ENCODE measurements around the gene COL18A1.

The COL18A1 gene

DNA sequence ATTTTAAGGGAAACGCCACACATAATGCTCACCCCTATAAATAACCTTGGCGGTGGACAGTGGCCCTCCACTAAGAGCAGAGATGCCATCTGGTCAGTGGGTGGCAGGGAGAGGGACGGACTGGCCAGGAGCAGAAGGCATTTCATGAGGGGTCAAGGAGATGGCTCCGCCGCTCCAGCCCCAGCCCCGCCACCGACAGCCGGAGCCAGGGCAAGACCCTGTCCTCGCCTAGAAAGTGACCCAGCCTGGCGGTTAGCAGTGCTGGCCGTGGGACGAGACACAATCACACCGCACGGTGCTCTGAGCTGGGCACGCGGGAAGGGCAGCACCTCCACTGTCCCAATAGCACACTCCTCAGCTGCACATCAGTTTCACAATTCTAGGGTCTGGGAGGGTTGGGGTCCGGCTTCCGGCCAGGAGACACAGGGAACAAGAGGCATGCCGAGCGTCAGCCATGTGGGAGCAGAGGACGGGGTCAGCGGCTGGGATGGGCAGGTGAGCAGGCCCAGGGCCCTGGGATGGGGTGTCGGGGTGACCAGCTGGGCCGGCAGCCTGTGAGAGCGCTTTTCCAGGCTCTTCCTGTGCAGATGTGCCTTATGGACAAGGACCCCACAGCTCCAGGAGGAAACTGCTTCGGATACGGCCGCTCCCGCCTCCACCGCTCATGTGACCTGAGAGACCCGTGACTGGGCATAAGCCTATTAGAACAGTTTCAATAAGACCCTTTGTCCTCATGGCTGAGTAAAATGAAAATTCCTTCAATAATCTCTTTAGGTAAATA lies 131.5 kb downstream of the COL18A1 start:
- no peak for DNase-seq
- Histone ChIP-seq H3K27me3 (replicated peaks) (no peaks in the 10 kb centered on the region), H3K27ac (no peak overlapping the region), H3K4me3 (ENCODE audit: low read depth, low read length) (no peak overlapping the region), H3K36me3 (replicated peaks) (no peaks in the 10 kb centered on the region)
- TF ChIP-seq, protein P1, sequence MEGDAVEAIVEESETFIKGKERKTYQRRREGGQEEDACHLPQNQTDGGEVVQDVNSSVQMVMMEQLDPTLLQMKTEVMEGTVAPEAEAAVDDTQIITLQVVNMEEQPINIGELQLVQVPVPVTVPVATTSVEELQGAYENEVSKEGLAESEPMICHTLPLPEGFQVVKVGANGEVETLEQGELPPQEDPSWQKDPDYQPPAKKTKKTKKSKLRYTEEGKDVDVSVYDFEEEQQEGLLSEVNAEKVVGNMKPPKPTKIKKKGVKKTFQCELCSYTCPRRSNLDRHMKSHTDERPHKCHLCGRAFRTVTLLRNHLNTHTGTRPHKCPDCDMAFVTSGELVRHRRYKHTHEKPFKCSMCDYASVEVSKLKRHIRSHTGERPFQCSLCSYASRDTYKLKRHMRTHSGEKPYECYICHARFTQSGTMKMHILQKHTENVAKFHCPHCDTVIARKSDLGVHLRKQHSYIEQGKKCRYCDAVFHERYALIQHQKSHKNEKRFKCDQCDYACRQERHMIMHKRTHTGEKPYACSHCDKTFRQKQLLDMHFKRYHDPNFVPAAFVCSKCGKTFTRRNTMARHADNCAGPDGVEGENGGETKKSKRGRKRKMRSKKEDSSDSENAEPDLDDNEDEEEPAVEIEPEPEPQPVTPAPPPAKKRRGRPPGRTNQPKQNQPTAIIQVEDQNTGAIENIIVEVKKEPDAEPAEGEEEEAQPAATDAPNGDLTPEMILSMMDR (IDR thresholded peaks at IDR 0.05; ENCODE audit: low read depth, low read length, missing control alignments), result no peak
- in situ Hi-C loops (cut with HindIII; ENCODE audit: low pct_ligation_motif_present, low sequenced_read_pairs), result no loop called here

DNA sequence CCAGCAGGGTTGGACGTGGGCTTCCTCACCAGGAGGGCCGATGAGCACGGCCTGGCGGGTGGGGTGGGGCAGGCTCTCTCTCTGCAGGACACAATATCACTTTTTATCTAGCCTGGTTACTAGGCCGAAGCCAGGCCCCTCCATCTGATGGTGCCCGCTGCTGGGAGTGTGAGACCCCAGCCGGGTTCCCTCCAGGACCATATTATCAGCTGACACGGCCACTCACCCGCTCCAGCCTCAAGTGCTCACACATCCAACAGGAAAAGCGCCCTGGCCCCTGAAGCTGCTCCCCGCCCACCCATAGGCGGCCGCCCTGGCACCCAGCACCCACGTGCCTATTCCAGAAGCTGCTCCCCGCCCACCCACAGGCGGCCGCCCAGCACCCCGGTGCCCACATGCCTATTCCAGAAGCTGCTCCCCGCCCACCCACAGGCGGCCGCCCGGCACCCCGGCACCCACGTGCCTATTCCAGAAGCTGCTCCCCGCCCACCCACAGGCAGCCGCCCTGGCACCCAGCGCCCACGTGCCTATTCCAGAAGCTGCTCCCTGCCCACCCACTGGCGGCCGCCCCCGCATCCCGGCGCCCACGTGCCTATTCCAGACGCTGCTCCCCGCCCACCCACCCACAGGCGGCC lies 132.3 kb downstream of the COL18A1 start:
- Histone ChIP-seq H3K27me3 (replicated peaks) (no peaks in the 10 kb centered on the region), H3K4me3 (ENCODE audit: low read depth, low read length) (no peak overlapping the region), H3K36me3 (replicated peaks) (no peaks in the 10 kb centered on the region), H3K27ac (no peak overlapping the region)
- TF ChIP-seq, protein P1 (IDR thresholded peaks at IDR 0.05; ENCODE audit: low read depth, low read length, missing control alignments), result no peak
- DNase-seq, result no peak
- in situ Hi-C loops (cut with HindIII; ENCODE audit: low pct_ligation_motif_present, low sequenced_read_pairs), result no loop called here

DNA sequence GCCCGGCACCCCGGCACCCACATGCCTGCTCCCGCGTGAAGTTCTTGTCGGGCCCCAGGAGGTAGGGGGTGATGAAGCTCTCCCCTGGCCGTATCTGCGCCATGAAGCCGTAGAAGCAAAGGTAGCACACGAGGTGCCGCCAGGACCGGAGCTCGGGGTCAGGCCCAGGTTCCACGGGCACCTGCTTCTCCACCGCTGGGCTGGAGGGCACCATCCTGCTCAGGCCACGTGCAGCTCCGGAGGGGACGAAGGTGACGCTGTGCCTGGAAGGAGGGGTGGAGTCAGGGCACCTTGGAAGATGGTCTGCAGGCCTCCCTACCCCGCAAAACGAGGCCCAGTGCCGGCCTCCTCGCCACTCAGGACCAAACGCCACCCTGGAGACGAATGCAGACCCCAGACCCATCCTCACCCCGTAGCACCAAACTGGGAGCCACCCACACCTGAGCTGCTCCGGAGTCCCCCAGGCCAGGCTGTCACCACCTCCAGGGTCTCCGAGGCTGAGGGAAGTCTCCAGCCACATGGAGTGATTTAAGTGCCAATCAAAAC lies 132.9 kb downstream of the COL18A1 start:
- in situ Hi-C loops (cut with HindIII; ENCODE audit: low pct_ligation_motif_present, low sequenced_read_pairs), result no loop called here
- no peak overlapping the region for H3K4me3 ChIP-seq (ENCODE audit: low read depth, low read length)
- no peaks in the 10 kb centered on the region for H3K27me3 ChIP-seq (replicated peaks)
- no peak for DNase-seq
- TF ChIP-seq, protein P1 (IDR thresholded peaks at IDR 0.05; ENCODE audit: low read depth, low read length, missing control alignments), result no peak
- no peaks in the 10 kb centered on the region for H3K36me3 ChIP-seq (replicated peaks)
- H3K27ac ChIP-seq, result no peak overlapping the region

- Histone ChIP-seq H3K36me3 (replicated peaks) (no peaks in the 10 kb centered on the region), H3K27ac (no peak overlapping the region), H3K4me3 (ENCODE audit: low read depth, low read length) (no peak overlapping the region), H3K27me3 (replicated peaks) (no peaks in the 10 kb centered on the region)
- TF ChIP-seq, protein P1 (IDR thresholded peaks at IDR 0.05; ENCODE audit: low read depth, low read length, missing control alignments), result no peak
- no peak for DNase-seq
- in situ Hi-C loops (cut with HindIII; ENCODE audit: low pct_ligation_motif_present, low sequenced_read_pairs), result no loop called here
These were observed 133.5 kb downstream of the COL18A1 start for GRCh38 chr21:45538381-45539045.

DNA sequence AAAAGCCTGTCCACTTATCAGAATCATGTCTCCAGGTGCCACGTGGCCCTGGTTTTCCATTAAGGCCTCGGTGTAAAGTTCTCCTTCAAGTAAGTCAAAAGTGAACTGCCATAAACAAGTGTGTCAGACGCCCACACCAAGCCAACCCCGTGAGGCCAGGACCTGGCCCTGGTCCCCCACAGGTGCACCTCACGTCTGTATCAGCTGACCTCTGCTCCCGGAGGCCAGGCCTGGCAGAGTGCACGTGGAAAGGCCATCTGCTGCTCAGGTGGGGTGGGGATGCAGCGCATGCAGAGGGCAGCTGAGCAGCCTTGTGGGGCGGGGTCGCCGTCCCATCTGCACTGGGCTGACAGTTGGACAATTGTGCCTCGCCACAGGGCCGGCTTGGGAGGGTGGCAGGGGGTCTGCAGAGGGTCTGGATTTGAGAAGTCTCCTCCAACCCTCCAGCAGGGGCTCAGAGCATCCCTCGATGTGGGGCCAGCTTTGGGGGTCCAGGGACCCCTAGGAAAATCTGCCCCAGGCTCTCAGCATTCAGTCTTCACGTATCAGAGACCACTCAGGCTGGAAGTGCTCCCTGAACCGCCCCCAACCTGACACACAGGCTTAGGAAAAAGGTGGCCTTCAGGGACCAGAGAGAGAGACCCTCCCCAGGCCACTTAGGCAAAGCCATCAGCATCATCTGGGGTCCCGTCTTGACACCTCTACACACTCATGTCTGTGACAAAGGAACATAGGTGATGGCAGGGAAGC lies 134.3 kb downstream of the COL18A1 start:
- H3K36me3 ChIP-seq (replicated peaks), result no peaks in the 10 kb centered on the region
- no peak overlapping the region for H3K27ac ChIP-seq
- in situ Hi-C loops (cut with HindIII; ENCODE audit: low pct_ligation_motif_present, low sequenced_read_pairs), result no loop called here
- H3K27me3 ChIP-seq (replicated peaks), result no peaks in the 10 kb centered on the region
- DNase-seq, result no peak
- H3K4me3 ChIP-seq (ENCODE audit: low read depth, low read length), result no peak overlapping the region
- TF ChIP-seq, protein P1 (IDR thresholded peaks at IDR 0.05; ENCODE audit: low read depth, low read length, missing control alignments), result no peak
